DMS114 treated with DMSO at 0.1 percent for 48 hours (cell line): ENCODE results near the gene PDILT.

Experiments
- DNase-seq: peaks from one replicate; lab custom pipeline; 2025; ENCODE audit not compliant: unreplicated experiment; lab: John Stamatoyannopoulos, UW

Gene PDILT

GRCh38 chr16:20409398-20410120 is 5.0 kb upstream of the PDILT start, which contains the start of gene ACSM5:
ACSM5 (plus strand) TSS chr16:20409534; CDS start chr16:20411485, 1,951 bp downstream.
- DNase-seq, result no peak

GRCh38 chr16:20402651-20403050 is 1.9 kb downstream of the PDILT start:
- no peak for DNase-seq

GRCh38 chr16:20401475-20402016 is 3.0 kb downstream of the PDILT start:
- DNase-seq, result no peak

GRCh38 chr16:20401066-20401465 is 3.5 kb downstream of the PDILT start:
- DNase-seq, result no peak

GRCh38 chr16:20399185-20399584 is 5.4 kb downstream of the PDILT start:
- no peak for DNase-seq

GRCh38 chr16:20398603-20399002 is 5.9 kb downstream of the PDILT start:
- DNase-seq, result no peak

- DNase-seq, result no peak
Measured at GRCh38 chr16:20397468-20398074, 7.0 kb downstream of the PDILT start.

GRCh38 chr16:20396846-20397467 is 7.6 kb downstream of the PDILT start:
- no peak for DNase-seq

- DNase-seq, result no peak
Measured at GRCh38 chr16:20395946-20396345, 8.6 kb downstream of the PDILT start.

GRCh38 chr16:20393801-20394577 is 10.5 kb downstream of the PDILT start:
- DNase-seq, result no peak

- no peak for DNase-seq
Measured at GRCh38 chr16:20391045-20391444, 13.5 kb downstream of the PDILT start.

GRCh38 chr16:20388854-20389253 is 15.7 kb downstream of the PDILT start:
- no peak for DNase-seq

GRCh38 chr16:20387978-20388377 is 16.6 kb downstream of the PDILT start:
- DNase-seq, result no peak

- peak; percentile 36 for DNase-seq
Measured at GRCh38 chr16:20385844-20386832, 18.4 kb downstream of the PDILT start.

GRCh38 chr16:20383106-20384029 is 21.2 kb downstream of the PDILT start:
- peak; percentile 50 for DNase-seq

GRCh38 chr16:20382202-20382948 is 22.2 kb downstream of the PDILT start:
- DNase-seq, result no peak

GRCh38 chr16:20380782-20381181 is 23.8 kb downstream of the PDILT start:
- no peak for DNase-seq

GRCh38 chr16:20377181-20377580 is 27.4 kb downstream of the PDILT start:
- no peak for DNase-seq
